A549 (cell line): ENCODE measurements around the gene RAPGEF5.

Experiments
- EHMT2 ChIP-seq: fragments of 200-600 bp; sonication (generic); IDR thresholded peaks from 2 replicates; pipeline ENCODE4 v1.6.1; 2016; ENCODE audit warnings: antibody characterized with exemption, low read depth, mild to moderate bottlenecking, moderate library complexity
- JUN ChIP-seq, 2 experiments: fragments of >200 bp; sonication (Bioruptor Twin); formaldehyde crosslinking; IDR thresholded peaks; 2 replicates in 1 of 2; 3 replicates in 1 of 2; pipeline ENCODE4 v1.6.1; 2016 to 2017
- PBX3 ChIP-seq: IDR thresholded peaks from 2 replicates; pipeline ENCODE4 v1.6.1; 2012
- SMC3 ChIP-seq: fragments of >200 bp; sonication (Bioruptor Twin); formaldehyde crosslinking; IDR thresholded peaks from 3 replicates; pipeline ENCODE4 v1.6.1; 2018; ENCODE audit warnings: inconsistent platforms
- TF ChIP-seq, protein P1 (sequence below): fragments of >200 bp; sonication (Bioruptor Twin); formaldehyde crosslinking; IDR thresholded peaks from 3 replicates; pipeline ENCODE4 v1.5.1; 2016
- TF ChIP-seq, protein P2 (sequence below): fragments of 200-600 bp; sonication (generic); IDR thresholded peaks from 2 replicates; pipeline ENCODE4 v1.6.1; 2016; ENCODE audit warnings: antibody characterized with exemption, mild to moderate bottlenecking, moderate library complexity
- TF ChIP-seq, protein P3 (sequence below): IDR thresholded peaks from 2 replicates; pipeline ENCODE4 v1.6.1; 2012

DNA sequence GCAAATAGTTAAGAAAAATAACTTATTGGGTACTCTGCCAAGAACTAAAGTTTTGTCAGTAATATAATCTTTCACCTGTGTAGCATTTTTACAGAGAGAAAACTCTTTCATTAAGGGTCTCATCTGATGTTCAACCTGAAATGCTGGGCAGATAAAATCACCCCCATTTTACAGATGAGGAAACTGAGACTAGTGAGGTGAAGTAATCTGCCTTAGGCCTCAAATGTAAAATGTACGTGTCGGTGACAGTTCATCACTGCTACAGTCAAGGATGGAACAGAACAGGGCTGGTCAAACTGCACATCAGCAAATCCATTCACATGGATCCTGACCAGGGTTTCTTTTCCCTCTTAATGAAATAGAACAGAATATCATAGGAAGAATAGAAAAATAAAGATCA is 121.8 kb downstream of the RAPGEF5 start:
- TF ChIP-seq, protein P1, sequence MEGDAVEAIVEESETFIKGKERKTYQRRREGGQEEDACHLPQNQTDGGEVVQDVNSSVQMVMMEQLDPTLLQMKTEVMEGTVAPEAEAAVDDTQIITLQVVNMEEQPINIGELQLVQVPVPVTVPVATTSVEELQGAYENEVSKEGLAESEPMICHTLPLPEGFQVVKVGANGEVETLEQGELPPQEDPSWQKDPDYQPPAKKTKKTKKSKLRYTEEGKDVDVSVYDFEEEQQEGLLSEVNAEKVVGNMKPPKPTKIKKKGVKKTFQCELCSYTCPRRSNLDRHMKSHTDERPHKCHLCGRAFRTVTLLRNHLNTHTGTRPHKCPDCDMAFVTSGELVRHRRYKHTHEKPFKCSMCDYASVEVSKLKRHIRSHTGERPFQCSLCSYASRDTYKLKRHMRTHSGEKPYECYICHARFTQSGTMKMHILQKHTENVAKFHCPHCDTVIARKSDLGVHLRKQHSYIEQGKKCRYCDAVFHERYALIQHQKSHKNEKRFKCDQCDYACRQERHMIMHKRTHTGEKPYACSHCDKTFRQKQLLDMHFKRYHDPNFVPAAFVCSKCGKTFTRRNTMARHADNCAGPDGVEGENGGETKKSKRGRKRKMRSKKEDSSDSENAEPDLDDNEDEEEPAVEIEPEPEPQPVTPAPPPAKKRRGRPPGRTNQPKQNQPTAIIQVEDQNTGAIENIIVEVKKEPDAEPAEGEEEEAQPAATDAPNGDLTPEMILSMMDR = no peak
- TF ChIP-seq, protein P2, sequence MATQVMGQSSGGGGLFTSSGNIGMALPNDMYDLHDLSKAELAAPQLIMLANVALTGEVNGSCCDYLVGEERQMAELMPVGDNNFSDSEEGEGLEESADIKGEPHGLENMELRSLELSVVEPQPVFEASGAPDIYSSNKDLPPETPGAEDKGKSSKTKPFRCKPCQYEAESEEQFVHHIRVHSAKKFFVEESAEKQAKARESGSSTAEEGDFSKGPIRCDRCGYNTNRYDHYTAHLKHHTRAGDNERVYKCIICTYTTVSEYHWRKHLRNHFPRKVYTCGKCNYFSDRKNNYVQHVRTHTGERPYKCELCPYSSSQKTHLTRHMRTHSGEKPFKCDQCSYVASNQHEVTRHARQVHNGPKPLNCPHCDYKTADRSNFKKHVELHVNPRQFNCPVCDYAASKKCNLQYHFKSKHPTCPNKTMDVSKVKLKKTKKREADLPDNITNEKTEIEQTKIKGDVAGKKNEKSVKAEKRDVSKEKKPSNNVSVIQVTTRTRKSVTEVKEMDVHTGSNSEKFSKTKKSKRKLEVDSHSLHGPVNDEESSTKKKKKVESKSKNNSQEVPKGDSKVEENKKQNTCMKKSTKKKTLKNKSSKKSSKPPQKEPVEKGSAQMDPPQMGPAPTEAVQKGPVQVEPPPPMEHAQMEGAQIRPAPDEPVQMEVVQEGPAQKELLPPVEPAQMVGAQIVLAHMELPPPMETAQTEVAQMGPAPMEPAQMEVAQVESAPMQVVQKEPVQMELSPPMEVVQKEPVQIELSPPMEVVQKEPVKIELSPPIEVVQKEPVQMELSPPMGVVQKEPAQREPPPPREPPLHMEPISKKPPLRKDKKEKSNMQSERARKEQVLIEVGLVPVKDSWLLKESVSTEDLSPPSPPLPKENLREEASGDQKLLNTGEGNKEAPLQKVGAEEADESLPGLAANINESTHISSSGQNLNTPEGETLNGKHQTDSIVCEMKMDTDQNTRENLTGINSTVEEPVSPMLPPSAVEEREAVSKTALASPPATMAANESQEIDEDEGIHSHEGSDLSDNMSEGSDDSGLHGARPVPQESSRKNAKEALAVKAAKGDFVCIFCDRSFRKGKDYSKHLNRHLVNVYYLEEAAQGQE = no peak
- no peak for TF ChIP-seq EHMT2
- TF ChIP-seq, protein P3, sequence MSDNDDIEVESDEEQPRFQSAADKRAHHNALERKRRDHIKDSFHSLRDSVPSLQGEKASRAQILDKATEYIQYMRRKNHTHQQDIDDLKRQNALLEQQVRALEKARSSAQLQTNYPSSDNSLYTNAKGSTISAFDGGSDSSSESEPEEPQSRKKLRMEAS = no peak
- TF ChIP-seq SMC3 = no peak
- TF ChIP-seq PBX3 = no peak
- no peak for TF ChIP-seq JUN (IDR thresholded peaks at IDR 0.05)
